CD14-positive monocyte (primary cell): ENCODE results near the gene ATG7. TPM values are rescaled to one million over a fixed set of nuclear protein-coding genes. Genes with fewer than 3 reads are reported as not detected.

Source experiments
- DNase-seq, 3 donors: peaks; one replicate each; pipeline ENCODE4 v3.0.0-alpha.2; 2011 to 2022
- H2AFZ ChIP-seq: 2 replicates; pipeline ENCODE4 v1.6.0; 2012; ENCODE audit warnings: mild to moderate bottlenecking, low read depth, low read length, inconsistent platforms; ENCODE audit not compliant: insufficient read depth, poor library complexity, severe bottlenecking
- H3K27ac ChIP-seq, 2 donors: 1 replicate in 1 of 2; 2 replicates in 1 of 2; pipeline ENCODE4 v1.5.1; 2012 to 2013; ENCODE audit warnings: low read length in 2 of 2, control low read depth in 1 of 2, inconsistent platforms in 1 of 2, low read depth in 1 of 2, mild to moderate bottlenecking in 1 of 2
- H3K27me3 ChIP-seq, 2 donors: one replicate each; pipeline versions ENCODE4 v1.6.0 to v1.6.1; 2011 to 2013; ENCODE audit warnings: low read length in 2 of 2; ENCODE audit not compliant: control insufficient read depth in 2 of 2, insufficient read depth in 2 of 2
- H3K36me3 ChIP-seq, 2 donors: replicated peaks in 1 of 2; 1 replicate in 1 of 2; 2 replicates in 1 of 2; pipeline versions ENCODE4 v1.5.1 to v1.6.1; 2012 to 2013; ENCODE audit warnings: low read length in 2 of 2, control low read depth in 1 of 2, inconsistent platforms in 1 of 2, mild to moderate bottlenecking in 1 of 2; ENCODE audit not compliant: insufficient read depth in 2 of 2, control insufficient read depth in 1 of 2
- H3K4me1 ChIP-seq, 2 donors: 1 replicate in 1 of 2; 2 replicates in 1 of 2; pipeline versions ENCODE4 v1.5.1 to v1.6.1; 2012 to 2013; ENCODE audit warnings: low read length in 2 of 2, control low read depth in 1 of 2, inconsistent platforms in 1 of 2, mild to moderate bottlenecking in 1 of 2, moderate library complexity in 1 of 2; ENCODE audit not compliant: insufficient read depth in 2 of 2, control insufficient read depth in 1 of 2
- H3K4me2 ChIP-seq: replicated peaks from 2 replicates; pipeline ENCODE3; 2012; ENCODE audit warnings: low read length, moderate library complexity, mild to moderate bottlenecking; ENCODE audit not compliant: poor library complexity, severe bottlenecking; ENCODE audit errors: extremely low read depth
- H3K4me3 ChIP-seq, 3 experiments: fragments of 200-600 bp in 1 of 3; sonication (generic) in 1 of 3; replicated peaks in 1 of 3; 1 replicate in 2 of 3; 2 replicates in 1 of 3; pipeline ENCODE4 v1.5.1; 2011 to 2013; ENCODE audit warnings: low read length in 3 of 3, mild to moderate bottlenecking in 3 of 3, control low read depth in 2 of 3, low read depth in 2 of 3, inconsistent platforms in 1 of 3, moderate library complexity in 1 of 3
- H3K79me2 ChIP-seq: 2 replicates; pipeline ENCODE4 v1.6.0; 2012; ENCODE audit warnings: mild to moderate bottlenecking, control low read depth, inconsistent platforms, low read length, moderate library complexity; ENCODE audit not compliant: insufficient read depth
- H3K9ac ChIP-seq: 2 replicates; pipeline ENCODE4 v1.6.0; 2017; ENCODE audit warnings: low read length, mild to moderate bottlenecking; ENCODE audit not compliant: insufficient read depth, poor library complexity, severe bottlenecking
- H3K9me3 ChIP-seq, 2 donors: replicated peaks in 1 of 2; 1 replicate in 1 of 2; 2 replicates in 1 of 2; pipeline versions ENCODE4 v1.5.1 to v1.6.1; 2012 to 2013; ENCODE audit warnings: low read length in 2 of 2, control low read depth in 1 of 2; ENCODE audit not compliant: control insufficient read depth in 1 of 2, insufficient read depth in 1 of 2
- H4K20me1 ChIP-seq: 2 replicates; pipeline ENCODE4 v1.6.0; 2012; ENCODE audit warnings: mild to moderate bottlenecking, low read length, control low read depth, moderate library complexity; ENCODE audit not compliant: insufficient read depth
- H3K27ac Mint-ChIP-seq, 7 donors: one replicate each; pipeline ENCODE4 v1.8.0; 2020; ENCODE audit warnings: mild to moderate bottlenecking in 7 of 7, mixed read lengths in 7 of 7, moderate library complexity in 6 of 7, inconsistent platforms in 2 of 7
- H3K27me3 Mint-ChIP-seq, 3 donors: one replicate each; pipeline ENCODE4 v1.8.0; 2021 to 2022; ENCODE audit warnings: low read depth in 3 of 3, mild to moderate bottlenecking in 3 of 3, mixed read lengths in 3 of 3, moderate library complexity in 3 of 3, inconsistent platforms in 1 of 3
- H3K36me3 Mint-ChIP-seq, 2 donors: one replicate each; pipeline ENCODE4 v1.8.0; 2020; ENCODE audit warnings: mixed read lengths in 2 of 2, inconsistent platforms in 1 of 2, mild to moderate bottlenecking in 1 of 2
- H3K4me1 Mint-ChIP-seq: one replicate; pipeline ENCODE4 v1.8.0; 2020; ENCODE audit warnings: mild to moderate bottlenecking, mixed read lengths
- H3K4me3 Mint-ChIP-seq, 2 donors: one replicate each; pipeline ENCODE4 v1.8.0; 2020; ENCODE audit warnings: mild to moderate bottlenecking in 2 of 2, mixed read lengths in 2 of 2, moderate library complexity in 1 of 2
- H3K9me3 Mint-ChIP-seq, 7 donors: one replicate each; pipeline ENCODE4 v1.8.0; 2020 to 2022; ENCODE audit warnings: mixed read lengths in 7 of 7, mild to moderate bottlenecking in 6 of 7, moderate library complexity in 6 of 7, inconsistent platforms in 2 of 7
- CTCF ChIP-seq: fragments of 200-600 bp; IDR thresholded peaks from one replicate; pipeline ENCODE4 v1.8.0; 2022; ENCODE audit warnings: antibody characterized with exemption, mild to moderate bottlenecking
- WGBS: methylation state at CpG from one replicate; pipeline ENCODE4 v1.1.5; 2013; ENCODE audit warnings: missing lambda C conversion rate; ENCODE audit not compliant: insufficient coverage; 5-methylcytosine and 5-hydroxymethylcytosine counted together
- intact Hi-C, 2 donors: fragments of 100-400 bp; cut with micrococcal nuclease; formaldehyde crosslinking; loops; one replicate each; pipeline versions ENCODE4 v1.15.0 to v1.15.1; 2023
- polyA plus RNA-seq, 3 donors: library from polyadenylated mRNA; depleted of rRNA in 1 of 3; unstranded in 2 of 3; stranded (reverse) in 1 of 3; fragments of 300-500 nt in 2 of 3; fragments of >200 nt in 1 of 3; fragmentation: Illumina TruSeq in 2 of 3; gene quantifications; 1 replicate in 2 of 3; 2 replicates in 1 of 3; pipeline ENCODE4 v1.2.3, GENCODE V29; 2012 to 2021

Gene ATG7
- polyA plus RNA-seq, 3 donors, result 57.4 to 101 (median 89.7) TPM

- no peak overlapping the region for H3K4me3 Mint-ChIP-seq
- Histone ChIP-seq H3K4me2 (no peak overlapping the region), H3K27ac (peak overlapping the region in 1 of 2 donors; percentile 61), H3K27me3 (no peaks in the 10 kb centered on the region), H2AFZ (no peak overlapping the region), H3K9me3 (no peaks in the 10 kb centered on the region), H4K20me1 (no peaks in the 10 kb centered on the region), H3K4me3 (no peak overlapping the region), H3K4me1 (peaks cover 58 to 66% of the 10 kb centered on the region in 2 donors), H3K9ac (no peak overlapping the region), H3K79me2 (peaks cover 17% of the 10 kb centered on the region), H3K36me3 (no peaks in the 10 kb centered on the region)
- intact Hi-C loops, result loop anchor here (5.0 kb wide), 4 partner anchors 44 to 71 kb away; partner anchors contain the start of gene ATG7 (in 2 of the 2)
- 100% methylated on average over 2 of the region's 4 CpGs for WGBS
- DNase-seq, result no peak
- peak overlapping the region in 1 of 7 donors; percentile 96 for H3K27ac Mint-ChIP-seq
- H3K27me3 Mint-ChIP-seq, result peaks cover 1 to 3% (median 2%) of the 10 kb centered on the region in 3 donors
- peaks cover 59% of the 10 kb centered on the region for H3K4me1 Mint-ChIP-seq
- peaks cover 0 to 4% of the 10 kb centered on the region in 2 donors for H3K36me3 Mint-ChIP-seq
- TF ChIP-seq CTCF, result no peak
- H3K9me3 Mint-ChIP-seq, result no peaks in the 10 kb centered on the region
These were observed 44.2 kb upstream of the ATG7 start for GRCh38 chr3:11228041-11228440.

- Mint-ChIP-seq H3K27me3 (peaks cover 1 to 5% (median 2%) of the 10 kb centered on the region in 3 donors), H3K4me1 (peaks cover 40% of the 10 kb centered on the region), H3K4me3 (no peak overlapping the region), H3K36me3 (no peaks in the 10 kb centered on the region), H3K9me3 (no peaks in the 10 kb centered on the region), H3K27ac (no peak overlapping the region)
- no peak overlapping the region for H3K27ac ChIP-seq
- H3K4me2 ChIP-seq, result no peak overlapping the region
- intact Hi-C loops, result no loop called here
- no peak for TF ChIP-seq CTCF
- no peak overlapping the region for H3K9ac ChIP-seq
- no peaks in the 10 kb centered on the region for H4K20me1 ChIP-seq
- 94% methylated on average over 2 of the region's 4 CpGs for WGBS
- no peaks in the 10 kb centered on the region for H3K9me3 ChIP-seq
- no peak for DNase-seq
- no peaks in the 10 kb centered on the region for H3K79me2 ChIP-seq
- no peaks in the 10 kb centered on the region for H3K27me3 ChIP-seq
- H3K4me1 ChIP-seq, result peaks cover 38 to 45% of the 10 kb centered on the region in 2 donors
- no peak overlapping the region for H2AFZ ChIP-seq
- H3K36me3 ChIP-seq, result no peaks in the 10 kb centered on the region
- no peak overlapping the region for H3K4me3 ChIP-seq
These were observed 42.1 kb upstream of the ATG7 start for GRCh38 chr3:11230125-11230524.
